ENCODE results near the gene PPP1R3E.
"Not testable (repeated sequence)": the region's sequence is repeated elsewhere in the genome, so short reads cannot be mapped to it uniquely, and the experiment has no call there.

Gene PPP1R3E

GRCh38 chr14:23297611-23298277, 4.9 kb downstream of the PPP1R3E start:
- ATAC-seq (no peak), DNase-seq (no peak)

GRCh38 chr14:23297096-23297495, 5.6 kb downstream of the PPP1R3E start:
- no peak for DNase-seq
- no peak for ATAC-seq

- no peak for DNase-seq
- ATAC-seq: no peak
These were observed 6.5 kb downstream of the PPP1R3E start for GRCh38 chr14:23296012-23296777.

GRCh38 chr14:23294734-23295561, 7.7 kb downstream of the PPP1R3E start:
- peak; percentile 60 for DNase-seq

GRCh38 chr14:23286902-23287479, 15.7 kb downstream of the PPP1R3E start:
- ATAC-seq (no peak), DNase-seq (no peak)

More at GRCh38 chr14:23294734-23295561, 7.7 kb downstream of the PPP1R3E start:
- peak; percentile 88 for ATAC-seq

GRCh38 chr14:23286020-23286901, 16.4 kb downstream of the PPP1R3E start, which contains the start of gene HOMEZ:
TSS of gene HOMEZ (minus strand) at chr14:23286132. CDS start at chr14:23285952, 180 bp downstream.
- ATAC-seq (peak; percentile 99), DNase-seq (peak; percentile 99)

GRCh38 chr14:23285530-23286019, 17.1 kb downstream of the PPP1R3E start:
- no peak for DNase-seq
- peak; percentile 38 for ATAC-seq

- DNase-seq: peak; percentile 26
- ATAC-seq: no peak
These were observed 17.8 kb downstream of the PPP1R3E start for GRCh38 chr14:23284654-23285529.

- ATAC-seq (no peak), DNase-seq (no peak)
These were observed 21.4 kb downstream of the PPP1R3E start for GRCh38 chr14:23281247-23281646.

GRCh38 chr14:23277928-23278327, 24.7 kb downstream of the PPP1R3E start:
- ATAC-seq: not testable (repeated sequence)

GRCh38 chr14:23277189-23277588, 25.5 kb downstream of the PPP1R3E start:
- no peak for DNase-seq
- ATAC-seq: no peak

More at GRCh38 chr14:23277928-23278327, 24.7 kb downstream of the PPP1R3E start:
- DNase-seq: not testable (repeated sequence)

- no peak for ATAC-seq
These were observed 27.2 kb downstream of the PPP1R3E start for GRCh38 chr14:23275412-23275811.

GRCh38 chr14:23269193-23269592, 33.5 kb downstream of the PPP1R3E start:
- ATAC-seq (no peak), DNase-seq (no peak)

More at GRCh38 chr14:23275412-23275811, 27.2 kb downstream of the PPP1R3E start:
- no peak for DNase-seq

- not testable (repeated sequence) for DNase-seq, ATAC-seq
These were observed 41.8 kb downstream of the PPP1R3E start for GRCh38 chr14:23260849-23261248.

GRCh38 chr14:23259426-23259825, 43.2 kb downstream of the PPP1R3E start:
- no peak for ATAC-seq
- DNase-seq: no peak

GRCh38 chr14:23258256-23258655, 44.4 kb downstream of the PPP1R3E start:
- no peak for ATAC-seq
- DNase-seq: no peak

GRCh38 chr14:23252420-23253333, 50.0 kb downstream of the PPP1R3E start:
- DNase-seq: no peak
- ATAC-seq: no peak

GRCh38 chr14:23252006-23252405, 50.7 kb downstream of the PPP1R3E start:
- ATAC-seq: no peak
- DNase-seq: no peak

GRCh38 chr14:23249824-23250223, 52.8 kb downstream of the PPP1R3E start:
- ATAC-seq: no peak
- no peak for DNase-seq
